A673 (cell line): ENCODE measurements around the gene DOCK8. TPM values are rescaled to one million over a fixed set of nuclear protein-coding genes. Genes with fewer than 3 reads are reported as not detected.

Source experiments
- BruUV-seq: library from RNA; stranded (reverse); fragments of 400-500 nt; replicated peaks from 2 replicates; lab custom pipeline; 2021; lab: Mats Ljungman, UMichigan
- CTCF ChIA-PET: fragments of 300-600 bp; sonication (Branson Sonifier 250); formaldehyde crosslinking; loops from one replicate; lab custom pipeline; 2022; ENCODE audit warnings: antibody characterized with exemption; lab: Charles Lee
- POLR2A ChIA-PET: fragments of 300-600 bp; sonication (Branson Sonifier 250); formaldehyde crosslinking; loops from one replicate; lab custom pipeline; 2022; ENCODE audit warnings: antibody characterized with exemption; ENCODE audit not compliant: low non-redundant PET; lab: Charles Lee
- DNase-seq: peaks from one replicate; pipeline ENCODE4 v3.0.0-alpha.2; 2015; ENCODE audit warnings: low spot score
- H3K27ac ChIP-seq: fragments of 200-600 bp; sonication (generic); 2 replicates; pipeline ENCODE4 v1.5.1; 2016; ENCODE audit warnings: mixed run types, low read depth, mild to moderate bottlenecking, mixed read lengths, antibody characterized with exemption, low read length; ENCODE audit not compliant: poor library complexity, severe bottlenecking
- H3K27me3 ChIP-seq: fragments of 200-600 bp; sonication (generic); replicated peaks from 2 replicates; pipeline ENCODE4 v1.6.1; 2017; ENCODE audit warnings: mixed run types, low read depth, mild to moderate bottlenecking, mixed read lengths, antibody characterized with exemption, low read length; ENCODE audit not compliant: insufficient read depth, poor library complexity
- H3K36me3 ChIP-seq: fragments of 200-600 bp; sonication (generic); 2 replicates; pipeline ENCODE4 v1.6.1; 2016; ENCODE audit warnings: mixed run types, mild to moderate bottlenecking, mixed read lengths, antibody characterized with exemption, low read length; ENCODE audit not compliant: insufficient read depth, poor library complexity, severe bottlenecking
- H3K4me1 ChIP-seq: fragments of 200-600 bp; sonication (generic); 2 replicates; pipeline ENCODE4 v1.6.1; 2017; ENCODE audit warnings: mixed run types, mild to moderate bottlenecking, mixed read lengths, antibody characterized with exemption, low read length; ENCODE audit not compliant: insufficient read depth, poor library complexity, severe bottlenecking
- H3K4me3 ChIP-seq: fragments of 200-600 bp; sonication (generic); 2 replicates; pipeline ENCODE4 v1.5.1; 2016; ENCODE audit warnings: low read depth, mixed run types, mild to moderate bottlenecking, mixed read lengths, low read length; ENCODE audit not compliant: poor library complexity, severe bottlenecking
- H3K9me3 ChIP-seq: fragments of 200-600 bp; sonication (generic); 2 replicates; pipeline ENCODE4 v1.6.1; 2016; ENCODE audit warnings: mixed run types, low read depth, mild to moderate bottlenecking, mixed read lengths, antibody characterized with exemption, low read length; ENCODE audit not compliant: poor library complexity, severe bottlenecking
- EZH2 ChIP-seq: fragments of 200-600 bp; sonication (generic); IDR thresholded peaks from 2 replicates; pipeline ENCODE4 v1.6.1; 2017; ENCODE audit warnings: borderline replicate concordance, low read depth, mild to moderate bottlenecking, mixed read lengths, antibody characterized with exemption, low read length; ENCODE audit not compliant: poor library complexity, severe bottlenecking
- intact Hi-C: fragments of 100-400 bp; cut with micrococcal nuclease; formaldehyde crosslinking; loops from one replicate; pipeline ENCODE4 v1.10.0; 2022; ENCODE audit not compliant: unreplicated experiment
- total RNA-seq: library from RNA; stranded (reverse); gene quantifications from 2 replicates; pipeline ENCODE4 v1.2.3, GENCODE V29; 2021
- TF ChIP-seq, protein P1 (sequence below): fragments of 300-800, 200-600 bp; sonication (generic); conservative IDR thresholded peaks from 2 replicates; pipeline ENCODE4 v1.5.1; 2017; ENCODE audit warnings: low read depth, mild to moderate bottlenecking, antibody characterized with exemption, low read length, moderate library complexity, mixed read lengths

The DOCK8 gene
- total RNA-seq, 1 experiment from 2014 or later: not detected

DNA sequence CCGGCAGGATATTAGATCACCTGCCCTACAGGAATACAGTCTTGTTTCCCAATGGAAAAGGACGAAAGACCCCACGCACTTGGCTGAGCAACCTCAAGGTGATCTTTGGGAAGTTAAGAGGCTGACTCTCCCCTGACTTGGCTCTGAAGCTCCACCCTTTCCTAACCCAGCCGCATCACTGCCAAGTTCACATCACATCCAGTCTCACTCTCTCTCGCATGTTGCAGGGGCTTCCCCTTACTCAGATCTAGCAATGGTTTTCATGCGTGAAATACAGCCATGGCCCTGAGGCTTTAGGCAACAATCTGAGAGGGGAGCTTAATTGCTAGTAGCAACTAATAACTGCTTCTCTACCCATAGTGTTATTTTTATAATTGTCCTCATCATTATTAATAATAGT, 211.6 kb downstream of the DOCK8 start:
- H3K9me3 ChIP-seq: no peaks in the 10 kb centered on the region
- intact Hi-C loops: no loop called here
- POLR2A ChIA-PET: no interaction called here
- DNase-seq: no peak
- no peaks in the 10 kb centered on the region for H3K36me3 ChIP-seq
- no peak overlapping the region for H3K4me3 ChIP-seq
- CTCF ChIA-PET: no interaction called here
- BruUV-seq: no TSS peak
- H3K27ac ChIP-seq: no peak overlapping the region
- no peak for TF ChIP-seq EZH2
- TF ChIP-seq, protein P1, sequence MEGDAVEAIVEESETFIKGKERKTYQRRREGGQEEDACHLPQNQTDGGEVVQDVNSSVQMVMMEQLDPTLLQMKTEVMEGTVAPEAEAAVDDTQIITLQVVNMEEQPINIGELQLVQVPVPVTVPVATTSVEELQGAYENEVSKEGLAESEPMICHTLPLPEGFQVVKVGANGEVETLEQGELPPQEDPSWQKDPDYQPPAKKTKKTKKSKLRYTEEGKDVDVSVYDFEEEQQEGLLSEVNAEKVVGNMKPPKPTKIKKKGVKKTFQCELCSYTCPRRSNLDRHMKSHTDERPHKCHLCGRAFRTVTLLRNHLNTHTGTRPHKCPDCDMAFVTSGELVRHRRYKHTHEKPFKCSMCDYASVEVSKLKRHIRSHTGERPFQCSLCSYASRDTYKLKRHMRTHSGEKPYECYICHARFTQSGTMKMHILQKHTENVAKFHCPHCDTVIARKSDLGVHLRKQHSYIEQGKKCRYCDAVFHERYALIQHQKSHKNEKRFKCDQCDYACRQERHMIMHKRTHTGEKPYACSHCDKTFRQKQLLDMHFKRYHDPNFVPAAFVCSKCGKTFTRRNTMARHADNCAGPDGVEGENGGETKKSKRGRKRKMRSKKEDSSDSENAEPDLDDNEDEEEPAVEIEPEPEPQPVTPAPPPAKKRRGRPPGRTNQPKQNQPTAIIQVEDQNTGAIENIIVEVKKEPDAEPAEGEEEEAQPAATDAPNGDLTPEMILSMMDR: no peak
- peaks cover 16% of the 10 kb centered on the region for H3K27me3 ChIP-seq
- no peaks in the 10 kb centered on the region for H3K4me1 ChIP-seq

DNA sequence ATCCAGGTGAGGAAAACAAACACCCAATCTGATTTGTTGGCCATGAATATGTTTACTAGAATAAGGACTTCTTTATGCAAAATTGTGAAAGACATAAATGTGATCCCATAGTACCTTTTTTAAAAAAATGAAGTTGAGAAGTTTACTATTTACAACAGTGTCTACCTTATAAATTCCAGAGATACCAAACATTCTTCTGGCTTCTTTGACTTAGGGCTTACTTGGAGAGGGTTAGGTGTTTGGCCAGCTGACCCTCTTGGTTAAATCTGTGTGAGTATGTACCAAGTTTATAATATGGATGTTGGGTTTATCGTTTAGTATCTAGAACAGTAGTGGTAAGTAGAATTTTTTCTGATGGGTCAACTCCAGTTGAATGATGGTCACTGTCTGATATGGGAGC, 212.3 kb downstream of the DOCK8 start:
- peaks cover 13% of the 10 kb centered on the region for H3K27me3 ChIP-seq

DNA sequence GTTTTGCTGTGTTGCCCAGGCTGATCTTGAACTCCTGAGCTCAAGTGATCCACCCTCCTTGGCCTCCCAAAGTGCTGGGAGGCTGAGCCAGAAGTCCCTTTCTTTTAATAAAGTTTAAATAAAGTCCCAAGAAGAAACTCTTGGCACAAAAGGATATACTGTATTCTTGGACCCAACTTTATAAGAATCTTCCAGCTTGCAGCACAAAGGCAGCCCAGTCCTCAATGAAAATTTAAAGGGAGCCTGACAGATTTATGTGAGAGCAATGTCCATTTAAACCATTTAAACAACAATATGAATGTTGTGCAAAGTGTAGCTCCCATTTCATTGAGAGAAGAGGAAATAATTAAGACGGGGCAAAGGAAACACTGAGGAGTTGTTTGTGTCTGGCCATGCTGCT, 217.0 kb downstream of the DOCK8 start:
- CTCF ChIA-PET: no interaction called here

More for the DNA sequence above, 212.3 kb downstream of the DOCK8 start:
- Histone ChIP-seq H3K4me3 (no peak overlapping the region), H3K4me1 (no peaks in the 10 kb centered on the region), H3K27ac (no peak overlapping the region), H3K36me3 (no peaks in the 10 kb centered on the region), H3K9me3 (no peaks in the 10 kb centered on the region)
- TF ChIP-seq, protein P1: no peak
- ChIA-PET POLR2A (no interaction called here), CTCF (no interaction called here)
- intact Hi-C loops: no loop called here
- no TSS peak for BruUV-seq
- no peak for DNase-seq

More for the DNA sequence above, 217.0 kb downstream of the DOCK8 start:
- TF ChIP-seq, protein P1: no peak
- TF ChIP-seq EZH2: no peak
- POLR2A ChIA-PET: no interaction called here
- H3K4me3 ChIP-seq: no peak overlapping the region
- DNase-seq: no peak
- BruUV-seq: no TSS peak
- H3K4me1 ChIP-seq: no peaks in the 10 kb centered on the region
- intact Hi-C loops: no loop called here
- peaks cover 38% of the 10 kb centered on the region for H3K27me3 ChIP-seq
- no peaks in the 10 kb centered on the region for H3K36me3 ChIP-seq
- no peak overlapping the region for H3K27ac ChIP-seq
- H3K9me3 ChIP-seq: no peaks in the 10 kb centered on the region
